ENCODE results near the gene ARHGAP10. TPM values are rescaled to one million over a fixed set of nuclear protein-coding genes. Genes with fewer than 3 reads are reported as not detected.
"Not testable (repeated sequence)": the region's sequence is repeated elsewhere in the genome, so short reads cannot be mapped to it uniquely, and the experiment has no call there.

The ARHGAP10 gene
- total RNA-seq, 2 donors from 2014 or later = 23.9 to 28.7 TPM

GRCh38 chr4:148077581-148077980, 345.7 kb downstream of the ARHGAP10 start:
- DNase-seq = no peak
- no peak overlapping the region for H3K27ac ChIP-seq
- TF ChIP-seq POLR2A (IDR thresholded peaks at IDR 0.05) = no peak
- TF ChIP-seq, protein P1, sequence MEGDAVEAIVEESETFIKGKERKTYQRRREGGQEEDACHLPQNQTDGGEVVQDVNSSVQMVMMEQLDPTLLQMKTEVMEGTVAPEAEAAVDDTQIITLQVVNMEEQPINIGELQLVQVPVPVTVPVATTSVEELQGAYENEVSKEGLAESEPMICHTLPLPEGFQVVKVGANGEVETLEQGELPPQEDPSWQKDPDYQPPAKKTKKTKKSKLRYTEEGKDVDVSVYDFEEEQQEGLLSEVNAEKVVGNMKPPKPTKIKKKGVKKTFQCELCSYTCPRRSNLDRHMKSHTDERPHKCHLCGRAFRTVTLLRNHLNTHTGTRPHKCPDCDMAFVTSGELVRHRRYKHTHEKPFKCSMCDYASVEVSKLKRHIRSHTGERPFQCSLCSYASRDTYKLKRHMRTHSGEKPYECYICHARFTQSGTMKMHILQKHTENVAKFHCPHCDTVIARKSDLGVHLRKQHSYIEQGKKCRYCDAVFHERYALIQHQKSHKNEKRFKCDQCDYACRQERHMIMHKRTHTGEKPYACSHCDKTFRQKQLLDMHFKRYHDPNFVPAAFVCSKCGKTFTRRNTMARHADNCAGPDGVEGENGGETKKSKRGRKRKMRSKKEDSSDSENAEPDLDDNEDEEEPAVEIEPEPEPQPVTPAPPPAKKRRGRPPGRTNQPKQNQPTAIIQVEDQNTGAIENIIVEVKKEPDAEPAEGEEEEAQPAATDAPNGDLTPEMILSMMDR (IDR thresholded peaks at IDR 0.05) = no peak
- no peaks in the 10 kb centered on the region for H3K4me1 ChIP-seq
- H3K4me3 ChIP-seq = no peak overlapping the region
- no peak for ATAC-seq
- H3K36me3 ChIP-seq (replicated peaks in 1 of 2; ENCODE audit: insufficient read depth in 1 of 2, low read depth in 2 of 2) = no peaks in the 10 kb centered on the region
- H3K27me3 ChIP-seq = no peaks in the 10 kb centered on the region
- WGBS, 2 donors = 70 to 85% methylated on average over 1 of the region's 1 CpG
- H3K9me3 ChIP-seq = no peaks in the 10 kb centered on the region
- intact Hi-C loops (cut with DNase I) = no loop called here

- WGBS, 2 donors = 89 to 96% methylated on average over 2 of the region's 2 CpGs
- no peaks in the 10 kb centered on the region for H3K36me3 ChIP-seq (replicated peaks in 1 of 2; ENCODE audit: insufficient read depth in 1 of 2, low read depth in 2 of 2)
- ATAC-seq = no peak
These were observed 346.2 kb downstream of the ARHGAP10 start for GRCh38 chr4:148078061-148078460.

DNA sequence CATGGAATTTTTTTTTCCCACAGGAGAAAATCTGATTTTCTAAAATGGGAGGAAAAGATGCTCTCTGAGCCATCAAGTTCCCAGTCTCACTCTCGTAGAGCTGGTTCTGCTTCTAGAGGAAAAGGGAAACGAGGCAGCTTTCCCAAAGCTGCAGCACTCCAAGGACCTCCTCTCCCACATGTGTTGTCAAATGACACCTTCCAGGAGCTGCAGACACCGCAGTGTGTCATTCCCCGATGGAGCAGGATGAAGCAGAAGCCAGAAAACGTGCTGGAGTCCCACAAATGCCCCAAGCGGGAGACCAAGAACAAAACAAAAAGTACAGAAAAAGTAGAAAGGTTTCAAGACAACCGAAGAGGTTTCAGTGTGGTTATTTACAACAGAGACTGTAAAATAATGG, 348.1 kb downstream of the ARHGAP10 start:
- 85 to 87% methylated on average over 7 of the region's 7 CpGs for WGBS, 2 donors
- ATAC-seq = no peak

More at GRCh38 chr4:148078061-148078460, 346.2 kb downstream of the ARHGAP10 start:
- Histone ChIP-seq H3K9me3 (no peaks in the 10 kb centered on the region), H3K27ac (no peak overlapping the region), H3K4me3 (no peak overlapping the region), H3K4me1 (no peaks in the 10 kb centered on the region), H3K27me3 (no peaks in the 10 kb centered on the region)
- TF ChIP-seq, protein P1 (IDR thresholded peaks at IDR 0.05) = no peak
- TF ChIP-seq POLR2A (IDR thresholded peaks at IDR 0.05) = no peak
- DNase-seq = no peak
- intact Hi-C loops (cut with DNase I) = no loop called here

DNA sequence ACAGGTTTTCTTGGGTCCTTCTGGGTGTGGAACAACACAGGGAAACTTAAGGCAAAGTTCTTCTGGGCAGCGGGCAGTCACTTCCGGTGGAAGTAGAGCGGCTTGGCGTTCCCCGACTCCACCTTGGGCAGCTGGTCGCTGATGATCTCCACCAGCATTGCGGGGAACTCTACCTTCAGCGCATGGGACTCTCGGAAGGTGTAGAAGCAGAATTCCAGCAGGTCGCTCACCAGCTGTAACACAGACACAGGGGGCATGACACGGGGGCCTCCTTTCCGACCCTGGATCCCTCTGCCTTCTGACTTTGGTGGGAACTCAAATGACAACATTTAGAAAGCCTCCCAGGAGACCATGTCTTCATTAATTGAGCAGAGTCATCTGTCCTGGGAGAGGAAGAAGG, 349.4 kb downstream of the ARHGAP10 start:
- DNase-seq = no peak
- ATAC-seq = no peak
- TF ChIP-seq, protein P1 (IDR thresholded peaks at IDR 0.05) = no peak
- TF ChIP-seq POLR2A (IDR thresholded peaks at IDR 0.05) = no peak
- 86 to 98% methylated on average over 9 to 12 of the region's 12 CpGs for WGBS, 2 donors
- Histone ChIP-seq H3K4me1 (no peaks in the 10 kb centered on the region), H3K9me3 (no peaks in the 10 kb centered on the region), H3K27me3 (no peaks in the 10 kb centered on the region), H3K4me3 (no peak overlapping the region), H3K27ac (no peak overlapping the region), H3K36me3 (replicated peaks in 1 of 2; ENCODE audit: insufficient read depth in 1 of 2, low read depth in 2 of 2) (no peaks in the 10 kb centered on the region)
- intact Hi-C loops (cut with DNase I) = no loop called here

More for the DNA sequence above, 348.1 kb downstream of the ARHGAP10 start:
- Histone ChIP-seq H3K9me3 (no peaks in the 10 kb centered on the region), H3K27me3 (no peaks in the 10 kb centered on the region), H3K27ac (no peak overlapping the region), H3K36me3 (replicated peaks in 1 of 2; ENCODE audit: insufficient read depth in 1 of 2, low read depth in 2 of 2) (no peaks in the 10 kb centered on the region), H3K4me1 (no peaks in the 10 kb centered on the region), H3K4me3 (no peak overlapping the region)
- DNase-seq = no peak
- no peak for TF ChIP-seq POLR2A (IDR thresholded peaks at IDR 0.05)
- intact Hi-C loops (cut with DNase I) = no loop called here

- Histone ChIP-seq H3K27me3 (no peaks in the 10 kb centered on the region), H3K27ac (no peak overlapping the region), H3K4me3 (no peak overlapping the region), H3K9me3 (no peaks in the 10 kb centered on the region), H3K36me3 (replicated peaks in 1 of 2; ENCODE audit: insufficient read depth in 1 of 2, low read depth in 2 of 2) (no peaks in the 10 kb centered on the region), H3K4me1 (no peaks in the 10 kb centered on the region)
- DNase-seq (no peak), ATAC-seq (no peak)
- TF ChIP-seq POLR2A (IDR thresholded peaks at IDR 0.05) = no peak
- TF ChIP-seq, protein P1 (IDR thresholded peaks at IDR 0.05) = no peak
- intact Hi-C loops (cut with DNase I) = no loop called here
- 93 to 97% methylated on average over 3 of the region's 3 CpGs for WGBS, 2 donors
These were observed 349.9 kb downstream of the ARHGAP10 start for GRCh38 chr4:148081745-148082144.

- H3K9me3 ChIP-seq; ATAC-seq; H3K36me3 ChIP-seq (replicated peaks in 1 of 2; ENCODE audit: insufficient read depth in 1 of 2, low read depth in 2 of 2); H3K4me3 ChIP-seq; H3K27ac ChIP-seq; intact Hi-C loops (cut with DNase I); DNase-seq; H3K27me3 ChIP-seq; H3K4me1 ChIP-seq: not testable (repeated sequence)
- WGBS, 2 donors = 89 to 97% methylated on average over 4 of the region's 4 CpGs
These were observed 351.2 kb downstream of the ARHGAP10 start for GRCh38 chr4:148083073-148083472.
